K562 (cell line): ENCODE data around the gene MADCAM1. TPM values are rescaled to one million over a fixed set of nuclear protein-coding genes. Genes with fewer than 3 reads are reported as not detected.
A peak's percentile ranks its signal among the peaks of the same experiment; 100 is the strongest.

Source experiments
- ARID2 ChIP-seq: fragments of 450-650 bp; IDR thresholded peaks from 2 replicates; pipeline ENCODE4 v1.6.1; 2017; ENCODE audit warnings: antibody characterized with exemption, mild to moderate bottlenecking
- CREB1 ChIP-seq, 2 experiments: sonication (generic) in 1 of 2; formaldehyde crosslinking in 1 of 2; IDR thresholded peaks; 2 replicates each; pipeline versions ENCODE4 v1.6.1 to v1.8.0; 2012 to 2022; ENCODE audit warnings: inconsistent platforms in 1 of 2, mild to moderate bottlenecking in 1 of 2, missing genetic modification reagents in 1 of 2, moderate library complexity in 1 of 2
- DNMT1 ChIP-seq: fragments of 450-650 bp; IDR thresholded peaks from 2 replicates; pipeline ENCODE4 v1.6.1; 2016; ENCODE audit warnings: antibody characterized with exemption, mild to moderate bottlenecking
- ETV6 ChIP-seq, 3 experiments: fragments of 150-350 bp in 1 of 3; sonication (generic) in 1 of 3; formaldehyde crosslinking in 1 of 3; IDR thresholded peaks; 2 replicates each; pipeline versions ENCODE4 v1.6.1 to v1.8.0; 2014 to 2022; ENCODE audit warnings: borderline replicate concordance in 2 of 3, low read depth in 2 of 3, antibody characterized with exemption in 1 of 3, low read length in 1 of 3, mild to moderate bottlenecking in 1 of 3, missing genetic modification reagents in 1 of 3
- GABPB2 ChIP-seq: fragments of 250-450 bp; sonication (Bioruptor Pico); conservative IDR thresholded peaks from 2 replicates; pipeline ENCODE4 v1.5.1; 2021; ENCODE audit warnings: mild to moderate bottlenecking
- HDAC3 ChIP-seq: fragments of 450-650 bp; IDR thresholded peaks from 2 replicates; pipeline ENCODE4 v1.6.1; 2018; ENCODE audit warnings: borderline replicate concordance, mild to moderate bottlenecking, moderate library complexity; ENCODE audit not compliant: partially characterized antibody
- HOMEZ ChIP-seq: fragments of 250-450 bp; sonication (Bioruptor Pico); IDR thresholded peaks from 2 replicates; pipeline ENCODE4 v1.4.0; 2020; ENCODE audit warnings: mild to moderate bottlenecking, moderate library complexity
- KLF16 ChIP-seq: IDR thresholded peaks from 2 replicates; pipeline ENCODE4 v1.6.1; 2016; ENCODE audit warnings: antibody characterized with exemption
- MYBL2 ChIP-seq, 2 experiments: fragments of 450-650 bp in 1 of 2; sonication (generic) in 1 of 2; formaldehyde crosslinking in 1 of 2; IDR thresholded peaks; 2 replicates each; pipeline versions ENCODE4 v1.6.1 to v1.8.1; 2017 to 2022; ENCODE audit warnings: borderline replicate concordance in 1 of 2, inconsistent platforms in 1 of 2, low read depth in 1 of 2, mild to moderate bottlenecking in 1 of 2, missing genetic modification reagents in 1 of 2, moderate library complexity in 1 of 2
- POLR2A ChIP-seq: fragments of 450-650 bp; conservative IDR thresholded peaks from 2 replicates; pipeline ENCODE4 v1.6.1; 2016
- SIX5 ChIP-seq, 2 experiments: IDR thresholded peaks; 2 replicates each; pipeline ENCODE4 v1.6.1; 2011; ENCODE audit warnings: low read length in 2 of 2, borderline replicate concordance in 1 of 2, low read depth in 1 of 2, mild to moderate bottlenecking in 1 of 2, moderate library complexity in 1 of 2; ENCODE audit not compliant: insufficient read depth in 1 of 2
- SRSF7 ChIP-seq: fragments of 200-400 bp; formaldehyde crosslinking; optimal IDR thresholded peaks from 2 replicates; pipeline ENCODE3; 2017; ENCODE audit warnings: mild to moderate bottlenecking, low read depth, low read length
- TFAM ChIP-seq: fragments of 250-450 bp; sonication (Bioruptor Pico); conservative IDR thresholded peaks from 2 replicates; pipeline ENCODE4 v1.5.0; 2021; ENCODE audit warnings: mild to moderate bottlenecking, moderate library complexity
- USF1 ChIP-seq: sonication (generic); formaldehyde crosslinking; IDR thresholded peaks from 2 replicates; pipeline ENCODE4 v1.9.0; 2022; ENCODE audit warnings: mild to moderate bottlenecking, missing genetic modification reagents
- XRCC4 ChIP-seq: IDR thresholded peaks from one replicate; pipeline ENCODE4 v1.6.1; 2011; ENCODE audit not compliant: insufficient read depth, insufficient read length; ENCODE audit errors: extremely low read depth
- ZFP36 ChIP-seq: fragments of 150-350 bp; IDR thresholded peaks from 2 replicates; pipeline ENCODE4 v1.6.1; 2018; ENCODE audit warnings: low read length, low read depth; ENCODE audit not compliant: partially characterized antibody
- ZNF12 ChIP-seq: sonication (generic); formaldehyde crosslinking; IDR thresholded peaks from 2 replicates; pipeline ENCODE4 v1.4.0; 2020; ENCODE audit warnings: mild to moderate bottlenecking, missing genetic modification reagents
- ZNF184 ChIP-seq: sonication (generic); formaldehyde crosslinking; IDR thresholded peaks from 2 replicates; pipeline ENCODE4 v1.5.0; 2020; ENCODE audit warnings: missing genetic modification reagents
- ZNF3 ChIP-seq: fragments of 250-450 bp; sonication (Bioruptor Pico); IDR thresholded peaks from 2 replicates; pipeline ENCODE4 v1.5.0; 2021; ENCODE audit warnings: mild to moderate bottlenecking, moderate library complexity
- ZNF766 ChIP-seq: fragments of 200-800 bp; sonication (Bioruptor generic); conservative IDR thresholded peaks from 2 replicates; pipeline ENCODE4 v1.6.1; 2016; ENCODE audit warnings: missing genetic modification characterization, missing compliant biosample characterization
- polyA plus RNA-seq, 8 experiments: library from polyadenylated mRNA; depleted of rRNA in 4 of 8; stranded (reverse) in 5 of 8; unstranded in 3 of 8; fragments of >200 nt; fragmentation: Nextera tagmentation in 2 of 8; fragmentation: Illumina TruSeq in 1 of 8; extraction: Ambion mirVana in 2 of 8; extraction: Trizol in 1 of 8; gene quantifications; 2 replicates each; pipeline versions ENCODE4 v1.2.1 to v1.2.3, GENCODE V29; 2011 to 2014; ENCODE audit warnings: inconsistent platforms in 1 of 8, missing spikeins in 1 of 8
- total RNA-seq, 7 experiments: library from RNA; depleted of rRNA in 6 of 7; stranded (reverse); fragments of >200 nt in 6 of 7; fragmentation: Illumina TruSeq in 2 of 7; extraction: Trizol in 2 of 7; gene quantifications; 2 replicates each; pipeline versions ENCODE4 v1.2.1 to v1.2.3, GENCODE V29; 2011 to 2021; ENCODE audit warnings: low replicate concordance in 1 of 7
- TF ChIP-seq, protein P1 (sequence below): fragments of 200-800 bp; sonication (Bioruptor generic); IDR thresholded peaks from 2 replicates; pipeline ENCODE4 v1.6.1; 2017; ENCODE audit warnings: missing genetic modification characterization, missing compliant biosample characterization

MADCAM1 gene
- total and polyA plus RNA-seq, 9 of the 15 experiments (the other 6 are each of a cell fraction or from before 2014, with no cell fraction given), result 0.09 to 0.36 (median 0.09) TPM; not detected in 6

DNA sequence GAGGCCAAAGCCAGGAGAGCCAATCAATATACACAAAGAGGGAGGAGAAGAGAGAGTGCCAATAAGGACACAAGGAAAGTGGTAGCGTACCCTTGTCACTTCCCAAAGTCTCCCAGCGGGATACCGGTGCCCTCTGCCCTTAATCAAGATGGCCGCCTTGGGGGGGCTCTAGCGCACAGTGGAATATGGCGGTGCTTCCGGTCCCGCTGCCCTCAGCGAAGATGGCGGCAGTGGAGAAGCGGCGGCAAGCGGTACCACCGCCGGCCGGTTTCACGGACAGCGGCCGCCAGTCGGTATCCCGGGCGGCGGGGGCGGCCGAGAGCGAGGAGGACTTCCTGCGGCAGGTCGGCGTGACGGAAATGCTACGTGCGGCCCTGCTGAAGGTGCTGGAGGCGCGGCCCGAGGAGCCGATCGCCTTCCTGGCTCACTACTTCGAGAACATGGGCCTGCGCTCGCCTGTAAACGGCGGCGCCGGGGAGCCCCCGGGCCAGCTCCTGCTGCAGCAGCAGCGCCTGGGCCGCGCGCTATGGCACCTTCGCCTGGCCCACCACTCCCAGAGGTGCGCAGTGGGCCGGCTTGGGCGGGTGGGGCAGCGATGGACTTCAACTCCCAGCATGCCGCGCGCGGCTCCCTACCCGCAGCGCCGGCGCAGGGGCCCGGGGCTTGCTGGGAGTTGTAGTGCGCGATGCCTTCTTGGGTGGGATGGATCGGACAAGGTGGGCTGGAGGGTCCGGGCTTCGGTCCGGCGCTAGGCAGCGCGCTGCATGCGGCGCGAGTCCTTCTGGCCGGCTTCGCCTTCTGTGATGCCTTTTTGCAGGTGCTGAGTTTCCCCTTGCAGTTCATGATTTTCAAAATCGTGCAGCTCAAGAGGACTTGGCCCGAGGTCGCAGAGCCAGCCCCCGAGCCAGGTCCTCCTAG is 11.3 kb downstream of the MADCAM1 start, which contains the start of gene TPGS1 (continued):
- TF ChIP-seq, protein P1, sequence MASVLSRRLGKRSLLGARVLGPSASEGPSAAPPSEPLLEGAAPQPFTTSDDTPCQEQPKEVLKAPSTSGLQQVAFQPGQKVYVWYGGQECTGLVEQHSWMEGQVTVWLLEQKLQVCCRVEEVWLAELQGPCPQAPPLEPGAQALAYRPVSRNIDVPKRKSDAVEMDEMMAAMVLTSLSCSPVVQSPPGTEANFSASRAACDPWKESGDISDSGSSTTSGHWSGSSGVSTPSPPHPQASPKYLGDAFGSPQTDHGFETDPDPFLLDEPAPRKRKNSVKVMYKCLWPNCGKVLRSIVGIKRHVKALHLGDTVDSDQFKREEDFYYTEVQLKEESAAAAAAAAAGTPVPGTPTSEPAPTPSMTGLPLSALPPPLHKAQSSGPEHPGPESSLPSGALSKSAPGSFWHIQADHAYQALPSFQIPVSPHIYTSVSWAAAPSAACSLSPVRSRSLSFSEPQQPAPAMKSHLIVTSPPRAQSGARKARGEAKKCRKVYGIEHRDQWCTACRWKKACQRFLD, result peak; percentile 94
- TF ChIP-seq KLF16 (no peak), ZFP36 (no peak), ZNF184 (no peak), GABPB2 (CRISPR knock-in tag) (no peak), ZNF3 (CRISPR knock-in tag) (no peak), SRSF7 (no peak), ETV6 (IDR thresholded peaks at IDR 0.05; ENCODE audit: borderline replicate concordance in 1 of 2, low read depth in 2 of 2, low read length in 1 of 2) (no peak), ETV6 (CRISPR knock-in tag; IDR thresholded peaks at IDR 0.05; ENCODE audit: borderline replicate concordance) (no peak), ZNF766 (CRISPR knock-in tag) (peak; percentile 98), POLR2A (peak; percentile 89), USF1 (CRISPR knock-in tag) (no peak), HDAC3 (no peak), TFAM (CRISPR knock-in tag) (no peak), HOMEZ (CRISPR knock-in tag) (no peak), ARID2 (no peak), SIX5 (IDR thresholded peaks at IDR 0.05; ENCODE audit: borderline replicate concordance in 1 of 2, insufficient read depth in 1 of 2, low read depth in 1 of 2, low read length in 2 of 2) (peak; percentile 93 to 97), ZNF12 (0 out of 2 replicates have a peak, but pooled peaks have one; percentile 37), DNMT1 (no peak), XRCC4 (no peak), MYBL2 (IDR thresholded peaks at IDR 0.05; ENCODE audit: low read depth) (peak; percentile 92), MYBL2 (CRISPR knock-in tag; IDR thresholded peaks at IDR 0.05; ENCODE audit: borderline replicate concordance) (no peak), CREB1 (IDR thresholded peaks at IDR 0.05) (peak; percentile 25; the same call in 1 of the 2 replicates), CREB1 (CRISPR knock-in tag; IDR thresholded peaks at IDR 0.05) (peak; percentile 71)
